GM23248 (cell line): ENCODE data around the gene MRPL40.

ENCODE experiments used
- EZH2 ChIP-seq: fragments of 200-600 bp; sonication (generic); IDR thresholded peaks from 2 replicates; pipeline ENCODE4 v1.6.1; 2018; ENCODE audit warnings: antibody characterized with exemption, mild to moderate bottlenecking; ENCODE audit not compliant: insufficient read depth, poor library complexity, severe bottlenecking
- EZH2phosphoT487 ChIP-seq: fragments of 200-600 bp; sonication (generic); IDR thresholded peaks from 2 replicates; pipeline ENCODE4 v1.6.1; 2018; ENCODE audit warnings: antibody characterized with exemption, moderate library complexity, mild to moderate bottlenecking, low read depth; ENCODE audit not compliant: insufficient read depth

- TF ChIP-seq EZH2 (no peak), EZH2phosphoT487 (no peak)
These were observed 39.9 kb downstream of the MRPL40 start for GRCh38 chr22:19472233-19472632.
